ENCODE data around the gene WNT9B.

DNA sequence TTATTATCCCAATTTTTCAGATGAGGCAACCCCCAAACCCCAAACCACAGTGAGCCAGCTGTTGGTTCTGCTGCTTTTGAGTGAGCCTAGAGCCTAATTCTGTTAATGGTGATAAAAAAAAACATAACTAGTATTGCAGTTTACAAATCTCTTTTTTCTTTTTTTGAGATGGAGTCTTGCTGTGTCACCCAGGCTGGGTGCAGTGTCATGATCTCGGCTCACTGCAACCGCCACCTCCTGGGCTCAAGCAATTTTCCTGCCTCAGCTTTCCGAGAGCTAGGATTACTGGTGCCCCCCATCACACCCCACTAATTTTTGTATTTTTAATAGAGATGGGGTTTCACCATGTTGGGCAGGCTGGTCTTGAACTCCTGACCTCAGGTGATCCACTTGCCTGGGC is 3.1 kb downstream of the WNT9B start:
- TF ChIP-seq, protein P1, sequence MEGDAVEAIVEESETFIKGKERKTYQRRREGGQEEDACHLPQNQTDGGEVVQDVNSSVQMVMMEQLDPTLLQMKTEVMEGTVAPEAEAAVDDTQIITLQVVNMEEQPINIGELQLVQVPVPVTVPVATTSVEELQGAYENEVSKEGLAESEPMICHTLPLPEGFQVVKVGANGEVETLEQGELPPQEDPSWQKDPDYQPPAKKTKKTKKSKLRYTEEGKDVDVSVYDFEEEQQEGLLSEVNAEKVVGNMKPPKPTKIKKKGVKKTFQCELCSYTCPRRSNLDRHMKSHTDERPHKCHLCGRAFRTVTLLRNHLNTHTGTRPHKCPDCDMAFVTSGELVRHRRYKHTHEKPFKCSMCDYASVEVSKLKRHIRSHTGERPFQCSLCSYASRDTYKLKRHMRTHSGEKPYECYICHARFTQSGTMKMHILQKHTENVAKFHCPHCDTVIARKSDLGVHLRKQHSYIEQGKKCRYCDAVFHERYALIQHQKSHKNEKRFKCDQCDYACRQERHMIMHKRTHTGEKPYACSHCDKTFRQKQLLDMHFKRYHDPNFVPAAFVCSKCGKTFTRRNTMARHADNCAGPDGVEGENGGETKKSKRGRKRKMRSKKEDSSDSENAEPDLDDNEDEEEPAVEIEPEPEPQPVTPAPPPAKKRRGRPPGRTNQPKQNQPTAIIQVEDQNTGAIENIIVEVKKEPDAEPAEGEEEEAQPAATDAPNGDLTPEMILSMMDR (IDR thresholded peaks at IDR 0.05), result no peak
- TF ChIP-seq POLR2A (IDR thresholded peaks at IDR 0.05), result no peak
